Progenitor cell of endocrine pancreas (in vitro differentiated cells): ENCODE data around the gene GTF2H3. TPM values are rescaled to one million over a fixed set of nuclear protein-coding genes. Genes with fewer than 3 reads are reported as not detected.

ENCODE experiments used
- DNase-seq: peaks from one replicate; pipeline ENCODE4 v3.0.0; 2021; ENCODE audit warnings: low spot score; ENCODE audit not compliant: unreplicated experiment
- H3K27ac Mint-ChIP-seq: 2 replicates; pipeline ENCODE4 v1.8.0; 2021; ENCODE audit warnings: mild to moderate bottlenecking, moderate library complexity, mixed read lengths
- H3K27me3 Mint-ChIP-seq: 2 replicates; pipeline ENCODE4 v1.8.0; 2021; ENCODE audit warnings: mixed read lengths
- H3K36me3 Mint-ChIP-seq: 2 replicates; pipeline ENCODE4 v1.8.0; 2022; ENCODE audit warnings: mixed read lengths; ENCODE audit not compliant: insufficient read depth
- H3K4me1 Mint-ChIP-seq: 2 replicates; pipeline ENCODE4 v1.8.0; 2021; ENCODE audit warnings: low read depth, mixed read lengths
- H3K4me3 Mint-ChIP-seq: 2 replicates; pipeline ENCODE4 v1.8.0; 2021; ENCODE audit warnings: low read depth, mild to moderate bottlenecking, moderate library complexity, mixed read lengths
- H3K9me3 Mint-ChIP-seq: 2 replicates; pipeline ENCODE4 v1.8.0; 2021; ENCODE audit warnings: low read depth, mixed read lengths
- long read RNA-seq: library from polyadenylated mRNA; unstranded; transcript quantifications from one replicate; pipeline ENCODE4 v2.0.0, GENCODE V29; 2020
- total RNA-seq: library from RNA; stranded (reverse); gene quantifications from 2 replicates; pipeline ENCODE4 v1.2.1, GENCODE V29; 2021
- TF ChIP-seq, protein P1 (sequence below): fragments of 200-600 bp; sonication (generic); IDR thresholded peaks from one replicate; pipeline ENCODE4 v1.5.0; 2021; ENCODE audit warnings: antibody characterized with exemption, mild to moderate bottlenecking; ENCODE audit not compliant: unreplicated experiment

Gene GTF2H3
- total RNA-seq, result 32.7 and 34.8 TPM in 2 replicates
- long read RNA-seq, transcript GTF2H3-212 (13 exons, 3,329 nt), result major isoform, 18 of 34 reads
- long read RNA-seq, partial matches to known transcripts, result 8 of 34 reads
- long read RNA-seq, other reads (novel, unspliced or antisense), result 5 of 34 reads

DNA sequence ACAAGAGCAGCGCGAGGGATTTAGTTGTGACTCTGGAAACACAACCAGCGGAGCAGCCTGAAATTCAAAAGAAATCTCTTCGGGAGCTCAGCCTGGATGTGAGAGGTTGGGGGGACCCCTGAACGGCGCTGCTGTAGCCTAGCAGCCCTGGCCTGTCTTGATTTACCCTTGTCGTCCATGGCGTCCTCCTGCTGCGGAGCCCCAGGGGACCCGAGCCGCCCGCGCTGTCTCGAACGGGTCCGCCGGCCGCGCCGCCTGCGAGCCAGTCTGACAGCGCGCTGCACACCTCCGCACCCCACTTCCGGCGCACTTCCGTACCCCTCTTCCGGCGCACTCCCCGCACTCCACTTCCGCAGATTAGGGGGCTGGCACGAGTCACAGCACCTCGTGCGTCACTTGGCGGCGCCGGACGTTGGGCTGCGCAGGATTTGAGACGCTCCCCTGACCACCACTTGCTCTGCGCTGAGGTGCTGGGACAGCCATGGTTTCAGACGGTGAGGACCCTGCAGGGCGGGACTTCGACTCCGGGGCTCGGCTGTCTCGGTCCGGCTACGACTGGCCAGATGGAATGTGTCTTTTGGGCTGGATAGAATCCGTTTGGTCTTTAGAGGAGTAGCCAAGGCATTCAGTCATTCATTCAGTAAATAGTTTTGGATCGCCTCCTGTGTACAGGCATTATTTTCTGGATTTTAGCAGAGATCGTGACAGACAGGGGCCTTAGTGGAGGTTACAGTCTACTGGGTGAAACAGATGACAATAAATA, at the start of gene GTF2H3, which contains the start of gene EIF2B1:
Gene GTF2H3 (plus strand): TSS at position 451 of the 763 bp plus-strand sequence. CDS start 31 bp downstream, at position 482.
Gene EIF2B1 (minus strand): TSS at position 308 of the 763 bp plus-strand sequence. CDS start 129 bp downstream, at position 179.
- no peaks in the 10 kb centered on the region for H3K27me3 Mint-ChIP-seq
- peaks cover 10% of the 10 kb centered on the region for H3K36me3 Mint-ChIP-seq
- H3K4me3 Mint-ChIP-seq, result peak within 1 kb of the TSS; percentile 99
- no peaks in the 10 kb centered on the region for H3K9me3 Mint-ChIP-seq
- peak within 1 kb of the TSS; percentile 99 for H3K27ac Mint-ChIP-seq
- DNase-seq, result peak; percentile 87
- TF ChIP-seq, protein P1, sequence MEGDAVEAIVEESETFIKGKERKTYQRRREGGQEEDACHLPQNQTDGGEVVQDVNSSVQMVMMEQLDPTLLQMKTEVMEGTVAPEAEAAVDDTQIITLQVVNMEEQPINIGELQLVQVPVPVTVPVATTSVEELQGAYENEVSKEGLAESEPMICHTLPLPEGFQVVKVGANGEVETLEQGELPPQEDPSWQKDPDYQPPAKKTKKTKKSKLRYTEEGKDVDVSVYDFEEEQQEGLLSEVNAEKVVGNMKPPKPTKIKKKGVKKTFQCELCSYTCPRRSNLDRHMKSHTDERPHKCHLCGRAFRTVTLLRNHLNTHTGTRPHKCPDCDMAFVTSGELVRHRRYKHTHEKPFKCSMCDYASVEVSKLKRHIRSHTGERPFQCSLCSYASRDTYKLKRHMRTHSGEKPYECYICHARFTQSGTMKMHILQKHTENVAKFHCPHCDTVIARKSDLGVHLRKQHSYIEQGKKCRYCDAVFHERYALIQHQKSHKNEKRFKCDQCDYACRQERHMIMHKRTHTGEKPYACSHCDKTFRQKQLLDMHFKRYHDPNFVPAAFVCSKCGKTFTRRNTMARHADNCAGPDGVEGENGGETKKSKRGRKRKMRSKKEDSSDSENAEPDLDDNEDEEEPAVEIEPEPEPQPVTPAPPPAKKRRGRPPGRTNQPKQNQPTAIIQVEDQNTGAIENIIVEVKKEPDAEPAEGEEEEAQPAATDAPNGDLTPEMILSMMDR, result no peak
- H3K4me1 Mint-ChIP-seq, result peaks cover 14% of the 10 kb centered on the region

DNA sequence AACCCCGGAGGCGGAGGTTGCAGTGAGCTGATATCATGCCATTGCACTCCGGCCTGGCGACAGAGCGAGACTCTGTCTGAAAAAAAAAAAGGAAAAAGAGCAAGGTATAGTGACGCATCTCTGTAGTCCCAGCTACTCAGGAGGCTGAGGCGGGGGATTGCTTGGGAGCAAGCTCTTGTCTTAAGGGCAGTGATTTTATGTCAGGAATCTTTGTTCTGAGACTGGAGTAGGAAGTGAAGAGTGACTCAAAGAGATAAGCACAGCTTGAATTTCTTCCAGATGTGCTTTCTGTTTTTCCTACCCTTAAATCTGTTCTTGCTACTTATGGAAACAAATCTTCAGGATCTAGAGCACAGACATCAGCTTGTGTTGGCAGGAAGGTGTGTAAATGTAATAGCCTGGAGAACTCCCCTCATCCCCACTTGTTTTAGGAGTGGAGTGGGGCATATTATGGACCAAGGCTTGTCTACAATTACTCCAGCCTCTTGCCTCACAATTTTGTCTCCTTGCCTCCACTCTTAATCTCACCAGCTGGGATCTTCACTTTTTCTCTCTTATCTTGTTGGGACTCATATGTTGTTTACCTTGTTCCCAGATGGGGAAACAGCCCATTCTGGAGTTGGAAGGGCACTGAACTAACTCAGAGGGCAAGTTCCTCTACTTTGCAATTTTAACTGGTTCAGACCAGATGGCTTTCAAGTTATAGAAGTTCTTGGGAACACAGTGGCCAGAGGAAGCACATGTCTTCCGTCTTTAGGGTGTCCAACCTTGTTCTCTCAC, 41.7 kb upstream of the GTF2H3 start:
- Mint-ChIP-seq H3K4me1 (peaks cover 2% of the 10 kb centered on the region), H3K9me3 (no peaks in the 10 kb centered on the region), H3K27ac (no peak overlapping the region), H3K4me3 (no peak overlapping the region), H3K27me3 (no peaks in the 10 kb centered on the region), H3K36me3 (peaks cover 16% of the 10 kb centered on the region)
- TF ChIP-seq, protein P1, result no peak
- no peak for DNase-seq

DNA sequence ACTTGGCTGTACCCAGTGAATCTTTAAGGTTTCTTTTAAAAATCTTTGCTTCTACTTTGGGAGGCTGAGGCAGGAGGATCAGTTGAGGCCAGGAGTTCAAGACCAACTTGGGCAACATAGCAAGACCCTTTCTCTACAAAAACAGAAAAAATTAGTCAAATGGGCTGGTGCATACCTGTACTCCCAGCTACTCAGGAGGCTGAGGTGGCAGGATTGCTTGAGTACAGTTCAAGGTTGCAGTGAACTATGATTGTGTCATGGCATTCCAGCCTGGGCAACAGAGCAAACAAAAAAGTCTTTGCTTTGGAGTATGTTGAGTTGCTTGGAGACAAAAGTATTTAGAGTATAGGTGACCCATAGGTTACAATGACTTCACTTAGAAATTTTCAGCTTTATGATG, 37.9 kb upstream of the GTF2H3 start:
- Mint-ChIP-seq H3K27me3 (no peaks in the 10 kb centered on the region), H3K27ac (peak overlapping the region; percentile 69), H3K4me1 (peaks cover under 1% of the 10 kb centered on the region)

DNA sequence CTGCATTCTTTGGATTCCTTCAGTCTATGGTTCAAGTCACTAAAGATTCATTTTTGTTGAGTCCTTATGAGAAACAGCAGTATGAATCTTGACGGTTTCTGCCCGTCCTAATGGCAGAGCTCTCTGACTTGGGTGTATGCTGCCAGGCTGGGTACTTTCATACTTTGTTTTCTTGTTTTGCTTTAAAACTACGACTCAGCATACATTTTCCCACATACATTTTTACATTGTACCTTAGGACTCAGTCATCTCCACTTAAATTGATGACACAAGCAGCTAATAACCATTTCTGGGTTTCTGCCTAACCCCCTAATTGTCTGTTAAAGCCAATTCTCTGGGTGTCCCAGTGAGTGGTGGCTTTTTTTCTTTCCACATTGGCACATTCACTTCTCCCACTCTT, 36.5 kb upstream of the GTF2H3 start:
- TF ChIP-seq, protein P1, result no peak
- no peaks in the 10 kb centered on the region for H3K27me3 Mint-ChIP-seq
- H3K4me1 Mint-ChIP-seq, result peaks cover 4% of the 10 kb centered on the region
- H3K27ac Mint-ChIP-seq, result no peak overlapping the region
- H3K36me3 Mint-ChIP-seq, result peaks cover 12% of the 10 kb centered on the region
- DNase-seq, result no peak
- H3K4me3 Mint-ChIP-seq, result no peak overlapping the region
- H3K9me3 Mint-ChIP-seq, result no peaks in the 10 kb centered on the region

More for the DNA sequence above, 37.9 kb upstream of the GTF2H3 start:
- Mint-ChIP-seq H3K4me3 (no peak overlapping the region), H3K9me3 (no peaks in the 10 kb centered on the region), H3K36me3 (peaks cover 13% of the 10 kb centered on the region)
- no peak for DNase-seq
- TF ChIP-seq, protein P1, result no peak

DNA sequence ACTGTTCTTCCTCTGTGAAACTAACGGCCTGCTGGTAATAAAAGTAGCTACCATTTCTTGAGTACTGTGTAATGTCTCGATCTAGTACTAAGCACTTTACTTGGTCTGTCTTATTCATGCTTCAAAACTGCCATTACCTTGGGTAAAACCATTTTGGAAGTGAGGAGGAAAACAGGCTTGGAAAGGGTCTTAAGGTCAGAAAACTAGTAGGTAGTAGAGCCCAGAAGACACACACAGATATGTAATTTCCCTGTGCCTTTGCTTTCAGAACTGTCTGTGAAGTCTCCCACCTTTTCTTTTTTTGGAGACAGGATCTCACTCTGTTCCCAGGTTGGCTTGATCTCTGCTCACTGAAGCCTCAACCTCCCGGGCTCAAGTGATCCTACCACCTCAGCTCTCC, 35.1 kb upstream of the GTF2H3 start:
- DNase-seq, result no peak
- Mint-ChIP-seq H3K4me1 (peaks cover 11% of the 10 kb centered on the region), H3K27me3 (no peaks in the 10 kb centered on the region), H3K27ac (no peak overlapping the region), H3K4me3 (no peak overlapping the region), H3K36me3 (peaks cover 12% of the 10 kb centered on the region), H3K9me3 (no peaks in the 10 kb centered on the region)
- TF ChIP-seq, protein P1, result no peak
